Lower leg skin (tissue), 3 donors: ENCODE measurements around the gene PHF1.

Source experiments
- POLR2A ChIP-seq, 2 donors: fragments of 450-650 bp; IDR thresholded peaks; one replicate each; pipeline ENCODE4 v1.6.1; 2016 to 2017; ENCODE audit warnings: antibody characterized with exemption in 2 of 2, mild to moderate bottlenecking in 1 of 2, moderate library complexity in 1 of 2
- TF ChIP-seq, protein P1 (sequence below), 3 donors: fragments of 450-650 bp; IDR thresholded peaks; one replicate each; pipeline ENCODE4 v1.5.1; 2016; ENCODE audit warnings: antibody characterized with exemption in 3 of 3, mild to moderate bottlenecking in 3 of 3, moderate library complexity in 2 of 3

DNA sequence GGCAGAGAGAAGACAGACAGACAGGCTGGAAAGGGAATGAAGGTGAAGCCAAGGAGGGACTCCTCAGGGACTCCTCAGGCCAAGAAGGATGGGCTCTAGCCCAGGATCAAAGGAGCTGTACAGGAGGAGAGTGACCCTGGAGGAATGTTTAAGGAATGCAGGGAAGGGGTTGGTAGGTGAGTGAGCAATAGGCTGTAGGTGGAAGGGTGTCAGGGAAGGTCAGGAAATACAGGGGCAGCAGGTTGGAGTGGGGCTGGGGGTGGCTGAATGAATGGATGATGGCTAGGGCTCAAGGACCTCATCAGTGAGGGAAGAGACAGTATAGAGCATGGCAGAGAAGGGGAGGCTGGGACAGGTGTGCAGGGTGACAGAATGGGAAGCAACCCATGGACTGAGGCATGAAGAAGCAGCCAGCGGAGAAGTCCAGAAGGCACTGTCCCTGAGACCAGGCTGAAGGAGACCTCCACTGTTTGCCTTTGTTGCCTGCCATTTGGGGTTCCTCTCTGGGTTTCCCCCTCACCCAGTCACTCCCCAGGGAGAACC is 22.3 kb downstream of the PHF1 start:
- TF ChIP-seq, protein P1, sequence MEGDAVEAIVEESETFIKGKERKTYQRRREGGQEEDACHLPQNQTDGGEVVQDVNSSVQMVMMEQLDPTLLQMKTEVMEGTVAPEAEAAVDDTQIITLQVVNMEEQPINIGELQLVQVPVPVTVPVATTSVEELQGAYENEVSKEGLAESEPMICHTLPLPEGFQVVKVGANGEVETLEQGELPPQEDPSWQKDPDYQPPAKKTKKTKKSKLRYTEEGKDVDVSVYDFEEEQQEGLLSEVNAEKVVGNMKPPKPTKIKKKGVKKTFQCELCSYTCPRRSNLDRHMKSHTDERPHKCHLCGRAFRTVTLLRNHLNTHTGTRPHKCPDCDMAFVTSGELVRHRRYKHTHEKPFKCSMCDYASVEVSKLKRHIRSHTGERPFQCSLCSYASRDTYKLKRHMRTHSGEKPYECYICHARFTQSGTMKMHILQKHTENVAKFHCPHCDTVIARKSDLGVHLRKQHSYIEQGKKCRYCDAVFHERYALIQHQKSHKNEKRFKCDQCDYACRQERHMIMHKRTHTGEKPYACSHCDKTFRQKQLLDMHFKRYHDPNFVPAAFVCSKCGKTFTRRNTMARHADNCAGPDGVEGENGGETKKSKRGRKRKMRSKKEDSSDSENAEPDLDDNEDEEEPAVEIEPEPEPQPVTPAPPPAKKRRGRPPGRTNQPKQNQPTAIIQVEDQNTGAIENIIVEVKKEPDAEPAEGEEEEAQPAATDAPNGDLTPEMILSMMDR (IDR thresholded peaks at IDR 0.05): no peak
- no peak for TF ChIP-seq POLR2A (IDR thresholded peaks at IDR 0.05)
